TTC549 (cell line): ENCODE results near the gene PTAR1.

Experiments
- FAIRE-seq: peaks from 2 replicates; lab custom pipeline; 2012; peaks lifted over from hg19 to GRCh38; lab: Jason Lieb, UNC

Gene PTAR1

DNA sequence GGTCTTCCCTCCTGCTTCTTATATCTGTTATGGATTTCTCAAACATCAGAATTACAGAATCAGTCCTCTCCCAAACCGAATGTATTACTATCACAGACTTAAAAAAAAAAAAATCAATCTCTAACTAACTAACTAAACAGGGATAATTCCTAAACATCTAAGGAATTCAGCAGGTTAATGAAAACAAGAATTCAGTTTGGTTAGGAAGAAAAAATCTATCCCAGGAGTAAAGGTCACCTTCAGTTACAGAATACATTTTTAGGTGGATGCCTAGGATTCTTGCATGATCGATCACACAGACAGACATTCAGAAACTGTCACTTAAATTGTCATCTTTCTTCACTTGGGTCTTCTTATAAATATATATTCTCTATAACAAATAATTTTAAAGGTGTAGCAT is 11.5 kb downstream of the PTAR1 start:
- FAIRE-seq = no peak

DNA sequence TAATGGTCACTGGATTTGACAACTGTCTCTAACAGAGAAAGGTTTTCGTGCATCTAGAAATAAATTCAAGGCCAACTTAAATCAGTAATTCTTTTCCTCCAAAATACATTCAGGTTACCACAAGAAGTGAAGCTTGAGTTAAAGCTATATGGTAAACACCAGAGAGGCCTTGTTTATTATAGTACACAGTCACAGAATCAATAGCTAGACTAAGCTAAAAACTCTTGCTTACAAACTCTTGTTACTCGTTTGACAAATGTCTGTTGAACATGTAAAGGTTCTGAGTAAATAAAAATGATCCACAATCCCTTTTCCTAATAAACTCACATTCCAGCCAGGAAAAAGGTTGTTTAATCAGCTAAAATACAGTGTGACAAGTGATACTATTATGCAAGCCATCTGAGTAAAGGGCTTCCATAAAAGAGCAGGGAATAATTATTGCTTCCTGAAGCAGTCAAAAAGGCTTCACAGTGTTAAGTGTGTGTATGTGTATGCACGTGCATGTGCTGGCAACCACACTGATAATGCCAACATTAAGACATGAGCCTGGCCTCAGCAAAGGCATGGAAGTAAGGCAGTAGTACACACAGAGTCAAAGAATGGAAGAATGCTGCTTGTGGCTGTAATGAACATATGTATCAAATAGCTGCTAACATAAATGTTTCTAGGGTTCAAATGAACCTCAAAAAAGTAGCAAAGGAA is 12.8 kb downstream of the PTAR1 start:
- no peak for FAIRE-seq

DNA sequence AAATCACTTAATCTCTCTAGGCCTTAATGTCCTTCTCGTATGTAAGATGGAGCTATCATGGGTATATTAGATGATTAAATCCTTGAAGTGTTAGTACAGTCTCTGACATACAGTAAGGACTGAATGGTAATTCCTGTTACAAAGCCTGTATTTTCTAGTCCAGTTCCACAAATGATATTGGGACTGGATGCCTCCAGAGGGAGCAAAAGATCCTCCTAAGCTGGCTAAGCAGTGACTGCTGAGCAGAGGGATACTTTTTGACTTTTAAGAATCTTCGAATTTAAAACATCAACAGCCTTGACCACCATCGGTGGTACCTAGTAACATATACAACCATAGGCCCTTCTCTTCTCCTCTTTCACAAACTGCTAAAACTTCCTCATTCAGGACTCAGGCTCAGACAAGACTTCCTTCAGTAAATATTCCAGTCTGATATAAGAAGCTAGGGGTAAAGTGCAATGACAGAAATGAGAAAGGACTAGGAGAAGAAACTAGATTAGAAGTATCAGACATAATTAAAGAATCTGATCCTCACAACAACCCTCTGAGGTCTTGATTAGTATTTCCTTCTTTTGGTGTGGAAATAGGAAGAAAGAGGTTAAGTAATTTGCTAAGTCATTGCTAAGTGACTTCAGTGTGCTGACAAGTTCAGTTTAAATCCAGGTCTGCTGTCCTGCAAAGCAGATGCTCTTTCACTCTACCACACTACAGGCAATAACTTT is 13.9 kb downstream of the PTAR1 start:
- no peak for FAIRE-seq

- no peak for FAIRE-seq
Observed at GRCh38 chr9:69744688-69745380, 15.0 kb downstream of the PTAR1 start.

- no peak for FAIRE-seq
Observed at GRCh38 chr9:69743930-69744329, 15.9 kb downstream of the PTAR1 start.

DNA sequence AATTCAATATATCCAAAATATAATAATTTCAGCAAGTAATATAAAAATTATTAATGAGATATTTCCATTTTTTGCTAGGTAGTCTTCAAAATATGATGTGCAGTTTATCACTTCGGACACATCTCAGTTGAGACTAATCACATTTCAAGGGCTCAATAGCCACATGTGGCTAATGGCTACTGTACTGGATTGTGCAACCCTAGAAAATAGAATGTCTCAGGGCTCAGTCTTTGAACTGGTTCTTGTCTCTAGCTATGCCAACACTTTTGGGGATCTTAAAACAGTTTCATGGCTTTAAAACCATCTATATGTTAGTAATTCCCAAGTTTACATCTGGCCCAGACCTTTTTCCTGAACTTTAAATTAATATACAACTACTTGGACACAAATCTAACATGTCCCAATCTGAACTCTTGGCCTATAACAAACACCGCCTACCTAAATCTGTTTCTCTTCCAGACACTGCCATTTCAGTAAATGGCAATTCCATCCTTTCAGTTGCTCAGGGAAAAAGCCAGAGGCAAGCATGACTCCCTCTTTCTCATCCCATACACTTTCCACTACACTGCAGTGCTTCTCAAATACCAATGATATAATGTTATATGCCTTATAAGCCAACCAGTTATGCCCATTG is 18.8 kb downstream of the PTAR1 start:
- no peak for FAIRE-seq

DNA sequence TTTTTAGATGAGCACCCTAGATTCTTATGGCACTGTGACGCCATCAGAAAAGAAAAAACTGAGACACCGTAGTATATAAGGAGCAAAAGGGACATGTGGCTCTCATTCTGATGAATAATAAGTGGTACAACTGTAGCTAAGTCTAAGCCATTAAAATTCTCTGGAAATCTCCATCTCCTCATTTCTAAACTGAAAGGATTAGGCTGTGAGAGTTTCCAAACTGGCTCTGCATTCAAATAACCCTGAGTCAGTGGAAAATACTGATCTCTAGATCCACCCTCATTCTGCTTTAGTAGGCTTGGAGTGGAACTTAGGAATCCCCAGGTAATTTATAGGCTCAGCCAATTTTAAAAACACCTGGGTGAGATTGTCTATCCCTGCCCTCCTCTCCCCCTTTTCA is 28.5 kb downstream of the PTAR1 start:
- FAIRE-seq = no peak

GRCh38 chr9:69719983-69720382 is 39.8 kb downstream of the PTAR1 start:
- no peak for FAIRE-seq

DNA sequence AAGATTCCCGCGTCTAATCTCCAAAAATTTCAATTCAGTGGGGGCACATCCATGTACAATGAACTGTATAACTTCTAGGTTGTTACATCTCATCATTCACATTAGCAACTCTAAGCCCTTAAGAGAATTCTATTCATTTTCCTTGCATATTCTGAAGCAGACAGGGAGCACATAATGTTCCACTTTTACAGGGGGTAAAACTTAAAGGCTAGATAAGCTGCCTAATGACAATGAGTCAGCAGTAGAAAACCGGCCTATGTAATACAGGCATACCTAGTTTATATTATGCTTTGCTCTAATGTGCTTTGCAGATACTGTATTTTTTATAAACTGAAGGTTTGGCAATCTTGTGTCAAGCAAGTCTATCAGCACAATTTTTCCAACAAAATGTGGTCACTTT is 40.4 kb downstream of the PTAR1 start:
- FAIRE-seq = no peak

DNA sequence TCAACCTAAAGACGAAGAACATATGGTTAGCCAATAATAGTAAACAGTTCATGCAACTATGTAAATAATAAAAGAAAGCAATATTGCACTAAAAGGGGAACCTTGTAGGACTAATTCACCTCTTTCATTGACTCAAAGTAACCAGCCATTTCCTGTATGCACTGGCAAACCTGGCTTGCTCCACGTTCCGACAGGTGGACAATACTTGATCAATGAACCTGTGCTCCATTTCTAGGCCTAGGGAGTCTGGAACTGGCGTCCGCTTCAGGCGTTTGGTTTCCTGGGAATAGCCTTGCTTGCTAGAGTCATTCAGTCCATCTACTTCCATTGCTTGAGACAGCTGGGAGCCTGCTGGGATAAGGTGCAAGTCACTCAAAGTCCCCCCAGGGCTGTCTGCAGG is 41.6 kb downstream of the PTAR1 start:
- FAIRE-seq = no peak

DNA sequence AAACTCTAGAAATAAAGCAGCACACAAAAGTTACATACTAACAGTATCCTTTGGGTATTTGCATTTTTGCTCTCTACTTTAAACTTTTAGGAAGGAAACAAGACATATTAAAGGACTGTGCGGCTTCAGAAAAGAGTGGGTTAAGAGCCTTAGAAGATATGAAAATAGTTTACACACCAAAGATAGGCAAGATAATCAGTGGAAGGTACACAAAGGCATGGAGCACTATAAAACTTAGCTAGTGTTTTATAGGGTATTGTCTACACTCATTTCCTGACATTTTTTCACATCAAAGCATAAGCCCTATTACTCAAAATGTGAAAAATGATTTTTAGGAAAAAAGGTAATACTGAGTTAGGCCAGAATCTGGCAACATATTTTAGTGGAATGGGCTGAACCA is 44.0 kb downstream of the PTAR1 start:
- FAIRE-seq = no peak

- FAIRE-seq = no peak
Observed at GRCh38 chr9:69715096-69715495, 44.7 kb downstream of the PTAR1 start.

GRCh38 chr9:69697475-69697874 is 62.3 kb downstream of the PTAR1 start:
- no peak for FAIRE-seq

DNA sequence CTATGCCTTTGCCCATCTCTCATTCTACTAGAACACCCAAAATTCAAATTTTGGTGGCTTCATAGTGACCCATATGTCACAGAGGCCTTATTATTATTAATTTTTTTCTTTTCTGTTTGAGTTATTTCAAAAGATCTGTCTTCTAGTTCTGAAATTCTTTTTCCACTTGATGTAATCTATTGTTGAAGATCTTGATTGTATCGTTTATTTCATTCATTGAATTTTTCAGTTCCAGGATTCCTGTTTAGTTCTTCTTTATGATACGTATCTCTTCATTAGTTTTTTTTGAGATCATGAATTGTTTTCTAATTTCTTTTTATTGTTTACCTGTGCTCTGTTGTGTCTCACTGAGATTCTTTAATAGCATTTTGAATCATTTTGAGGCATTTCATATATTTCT is 63.0 kb downstream of the PTAR1 start:
- FAIRE-seq = no peak

- no peak for FAIRE-seq
Observed at GRCh38 chr9:69689991-69690538, 69.7 kb downstream of the PTAR1 start.

- no peak for FAIRE-seq
Observed at GRCh38 chr9:69683927-69684326, 75.9 kb downstream of the PTAR1 start.

GRCh38 chr9:69678843-69679538 is 80.8 kb downstream of the PTAR1 start:
- FAIRE-seq = no peak

DNA sequence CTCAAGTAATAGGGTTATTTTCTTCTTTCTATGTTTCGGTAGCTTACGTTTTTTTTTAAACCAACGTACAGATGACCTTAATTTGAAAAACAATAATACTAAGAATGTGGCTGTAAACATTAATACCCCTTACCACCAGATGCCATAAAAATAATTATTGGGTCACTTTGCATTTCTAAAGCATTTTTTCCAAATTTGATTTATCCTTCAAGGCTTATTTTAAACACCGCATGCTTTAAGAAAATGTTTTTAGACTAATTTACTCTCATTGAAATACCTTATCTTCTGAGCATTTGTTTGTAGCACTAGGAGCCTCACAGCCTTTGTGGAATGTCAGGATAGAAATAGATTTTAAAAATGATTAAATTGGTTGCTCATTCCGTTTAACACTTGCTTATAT is 81.9 kb downstream of the PTAR1 start:
- no peak for FAIRE-seq

- FAIRE-seq = no peak
Observed at GRCh38 chr9:69675563-69675962, 84.2 kb downstream of the PTAR1 start.

- FAIRE-seq = no peak
Observed at GRCh38 chr9:69674716-69675438, 84.9 kb downstream of the PTAR1 start.

GRCh38 chr9:69674112-69674685 is 85.6 kb downstream of the PTAR1 start:
- no peak for FAIRE-seq
